ENCODE measurements around the gene MYL1. TPM values are rescaled to one million over a fixed set of nuclear protein-coding genes. Genes with fewer than 3 reads are reported as not detected.

MYL1 gene
- polyA plus RNA-seq, 1 experiment, result not detected

DNA sequence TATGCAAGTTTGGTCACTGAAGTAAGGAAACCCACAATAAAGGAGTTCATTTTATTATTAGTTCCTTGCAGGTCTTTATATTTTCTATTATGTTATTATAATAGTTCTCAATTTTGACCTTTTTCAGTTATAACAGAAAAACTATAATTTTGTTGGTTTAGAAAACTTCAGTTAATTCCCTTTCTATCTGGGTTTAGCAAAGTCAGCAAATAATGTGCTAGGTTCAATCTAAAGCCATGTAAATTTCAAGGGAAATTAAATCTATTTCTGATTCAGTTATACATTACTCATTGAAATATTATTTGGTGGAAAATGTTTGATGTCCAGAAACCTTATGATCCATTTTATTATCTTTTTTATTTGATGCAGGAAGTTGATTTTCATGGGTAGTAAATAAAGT, 43.7 kb downstream of the MYL1 start:
- TF ChIP-seq, protein P1, sequence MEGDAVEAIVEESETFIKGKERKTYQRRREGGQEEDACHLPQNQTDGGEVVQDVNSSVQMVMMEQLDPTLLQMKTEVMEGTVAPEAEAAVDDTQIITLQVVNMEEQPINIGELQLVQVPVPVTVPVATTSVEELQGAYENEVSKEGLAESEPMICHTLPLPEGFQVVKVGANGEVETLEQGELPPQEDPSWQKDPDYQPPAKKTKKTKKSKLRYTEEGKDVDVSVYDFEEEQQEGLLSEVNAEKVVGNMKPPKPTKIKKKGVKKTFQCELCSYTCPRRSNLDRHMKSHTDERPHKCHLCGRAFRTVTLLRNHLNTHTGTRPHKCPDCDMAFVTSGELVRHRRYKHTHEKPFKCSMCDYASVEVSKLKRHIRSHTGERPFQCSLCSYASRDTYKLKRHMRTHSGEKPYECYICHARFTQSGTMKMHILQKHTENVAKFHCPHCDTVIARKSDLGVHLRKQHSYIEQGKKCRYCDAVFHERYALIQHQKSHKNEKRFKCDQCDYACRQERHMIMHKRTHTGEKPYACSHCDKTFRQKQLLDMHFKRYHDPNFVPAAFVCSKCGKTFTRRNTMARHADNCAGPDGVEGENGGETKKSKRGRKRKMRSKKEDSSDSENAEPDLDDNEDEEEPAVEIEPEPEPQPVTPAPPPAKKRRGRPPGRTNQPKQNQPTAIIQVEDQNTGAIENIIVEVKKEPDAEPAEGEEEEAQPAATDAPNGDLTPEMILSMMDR (IDR thresholded peaks at IDR 0.05; ENCODE audit: low read depth, low read length), result no peak
- CTCF ChIA-PET, result no interaction called here
- Histone ChIP-seq H3K27me3 (ENCODE audit: control insufficient read depth, insufficient read depth, low read length) (no peaks in the 10 kb centered on the region), H3K4me3 (ENCODE audit: low read depth, low read length) (no peak overlapping the region), H3K27ac (ENCODE audit: low read depth, low read length) (no peak overlapping the region), H3K9me3 (ENCODE audit: control insufficient read depth, insufficient read depth, low read length) (no peaks in the 10 kb centered on the region)
- no peak for DNase-seq (ENCODE audit: low read depth, low spot score)
- POLR2A ChIA-PET, result no interaction called here

DNA sequence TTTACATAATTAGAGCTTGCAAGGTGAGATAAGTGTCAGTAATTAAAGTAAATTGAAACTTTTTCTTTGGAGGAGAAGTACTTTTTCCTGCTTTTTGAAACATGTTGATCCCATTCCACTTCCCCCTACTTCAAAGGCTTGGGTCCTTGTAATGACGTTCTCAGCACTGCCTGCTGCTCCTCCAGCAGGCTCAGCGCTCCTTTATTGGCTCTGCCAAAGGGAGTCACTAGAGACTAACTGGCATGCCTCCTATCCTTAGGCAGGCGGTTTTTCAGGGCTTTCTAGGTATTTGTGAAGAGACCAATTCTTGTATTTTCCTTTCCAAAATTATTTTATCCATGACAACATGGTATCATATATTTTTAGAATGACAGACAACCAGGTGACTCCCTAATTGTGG, 45.8 kb downstream of the MYL1 start:
- Histone ChIP-seq H3K9me3 (ENCODE audit: control insufficient read depth, insufficient read depth, low read length) (no peaks in the 10 kb centered on the region), H3K27me3 (ENCODE audit: control insufficient read depth, insufficient read depth, low read length) (no peaks in the 10 kb centered on the region), H3K4me3 (ENCODE audit: low read depth, low read length) (no peak overlapping the region), H3K27ac (ENCODE audit: low read depth, low read length) (no peak overlapping the region)
- ChIA-PET POLR2A (no interaction called here), CTCF (no interaction called here)
- no peak for DNase-seq (ENCODE audit: low read depth, low spot score)
- TF ChIP-seq, protein P1 (IDR thresholded peaks at IDR 0.05; ENCODE audit: low read depth, low read length), result no peak

DNA sequence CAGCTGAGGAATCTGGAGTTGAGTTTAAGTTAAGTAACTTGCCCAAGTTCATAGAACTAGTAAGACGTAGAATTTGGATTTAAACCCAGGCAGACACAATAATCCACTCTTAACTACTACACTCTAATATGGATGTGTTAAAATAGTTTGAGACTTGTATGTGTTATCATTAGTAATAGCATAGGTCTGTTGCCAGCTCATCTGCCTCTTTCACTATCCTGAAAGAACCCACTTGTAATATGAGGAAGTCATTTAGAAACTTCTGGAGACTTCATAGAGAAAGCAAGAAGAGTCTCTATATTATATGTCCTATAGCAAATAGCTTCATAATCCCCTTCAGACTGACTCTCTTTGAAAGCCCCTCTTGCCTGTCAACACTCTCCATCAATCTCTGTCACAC, 46.7 kb downstream of the MYL1 start:
- H3K4me3 ChIP-seq (ENCODE audit: low read depth, low read length), result no peak overlapping the region
- H3K9me3 ChIP-seq (ENCODE audit: control insufficient read depth, insufficient read depth, low read length), result no peaks in the 10 kb centered on the region
- TF ChIP-seq, protein P1 (IDR thresholded peaks at IDR 0.05; ENCODE audit: low read depth, low read length), result no peak
- ChIA-PET CTCF (no interaction called here), POLR2A (no interaction called here)
- no peak for DNase-seq (ENCODE audit: low read depth, low spot score)
- no peaks in the 10 kb centered on the region for H3K27me3 ChIP-seq (ENCODE audit: control insufficient read depth, insufficient read depth, low read length)
- H3K27ac ChIP-seq (ENCODE audit: low read depth, low read length), result no peak overlapping the region

DNA sequence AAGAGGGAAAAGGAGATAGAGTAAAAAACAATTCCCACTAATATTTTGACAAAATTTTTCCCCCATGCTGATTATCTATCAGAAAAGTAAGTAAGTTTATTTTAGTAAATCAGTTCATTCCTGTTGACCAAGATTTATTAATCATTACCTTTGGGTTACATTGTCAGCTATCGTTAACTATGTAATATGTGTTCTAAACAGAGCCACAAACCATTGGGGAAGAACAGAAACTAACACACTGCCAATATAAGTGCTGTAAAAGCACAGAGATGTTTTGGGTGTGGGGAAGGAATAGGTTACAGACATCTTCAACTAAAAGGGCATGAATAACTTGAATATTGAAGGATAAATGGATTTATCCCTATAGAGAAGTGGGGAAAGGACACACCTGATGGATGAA, 47.3 kb downstream of the MYL1 start:
- ChIA-PET POLR2A (no interaction called here), CTCF (no interaction called here)
- DNase-seq (ENCODE audit: low read depth, low spot score), result no peak
- Histone ChIP-seq H3K9me3 (ENCODE audit: control insufficient read depth, insufficient read depth, low read length) (no peaks in the 10 kb centered on the region), H3K27me3 (ENCODE audit: control insufficient read depth, insufficient read depth, low read length) (no peaks in the 10 kb centered on the region), H3K4me3 (ENCODE audit: low read depth, low read length) (no peak overlapping the region), H3K27ac (ENCODE audit: low read depth, low read length) (no peak overlapping the region)
- TF ChIP-seq, protein P1 (IDR thresholded peaks at IDR 0.05; ENCODE audit: low read depth, low read length), result no peak

DNA sequence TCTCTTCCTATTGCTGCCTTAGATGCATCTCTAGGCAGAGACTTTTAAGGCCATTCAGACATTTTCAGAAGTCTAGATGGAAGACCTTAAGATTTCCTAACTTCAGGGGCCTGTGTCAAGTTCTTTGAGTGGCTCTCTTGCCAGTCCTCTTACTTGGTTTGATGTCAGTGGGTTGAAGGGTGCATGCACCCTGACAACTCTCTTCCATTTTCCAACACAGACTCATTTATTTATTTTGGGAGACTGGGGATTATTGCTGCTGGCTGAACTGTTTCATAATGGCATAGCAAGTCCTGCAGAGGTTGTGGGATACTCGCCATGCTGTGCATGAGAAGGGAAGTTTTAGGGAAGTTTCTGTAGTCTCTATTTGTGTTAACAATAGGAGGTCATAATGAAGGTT, 50.7 kb downstream of the MYL1 start:
- no peak overlapping the region for H3K4me3 ChIP-seq (ENCODE audit: low read depth, low read length)
- no peak overlapping the region for H3K27ac ChIP-seq (ENCODE audit: low read depth, low read length)
- H3K27me3 ChIP-seq (ENCODE audit: control insufficient read depth, insufficient read depth, low read length), result no peaks in the 10 kb centered on the region
- DNase-seq (ENCODE audit: low read depth, low spot score), result no peak
- no peaks in the 10 kb centered on the region for H3K9me3 ChIP-seq (ENCODE audit: control insufficient read depth, insufficient read depth, low read length)
- POLR2A ChIA-PET, result no interaction called here
- TF ChIP-seq, protein P1 (IDR thresholded peaks at IDR 0.05; ENCODE audit: low read depth, low read length), result no peak
- CTCF ChIA-PET, result no interaction called here

All from AG04450 (cell line).